Spleen (tissue), 7 donors: ENCODE data around the gene TMEM178B.

Experiments used
- POLR2A ChIP-seq, 3 donors: fragments of 450-650 bp; IDR thresholded peaks; one replicate each; pipeline ENCODE4 v1.5.1; 2017; ENCODE audit warnings: antibody characterized with exemption in 3 of 3, mild to moderate bottlenecking in 1 of 3
- POLR2AphosphoS5 ChIP-seq, 3 donors: sonication (generic); formaldehyde crosslinking; IDR thresholded peaks; one replicate each; pipeline ENCODE4 v1.5.1; 2017; ENCODE audit warnings: antibody characterized with exemption in 3 of 3
- TF ChIP-seq, protein P1 (sequence below), 11 experiments: fragments of 200-600 bp in 7 of 11; fragments of 450-650 bp in 4 of 11; sonication (generic) in 4 of 11; IDR thresholded peaks in 8 of 11; conservative IDR thresholded peaks in 3 of 11; 1 replicate in 7 of 11; 2 replicates in 4 of 11; pipeline versions ENCODE4 v1.4.0 to v1.8.0; 2016 to 2021; ENCODE audit warnings: antibody characterized with exemption in 11 of 11, inconsistent platforms in 4 of 11, mild to moderate bottlenecking in 1 of 11
- donor health status: DM: no; HTN: no; CAD: no; lungs with moderate emphysema.
- donor health status: DM: no; HTN: no; CAD: no.
- donor health status: DM: no; HTN: no; CAD: no.

DNA sequence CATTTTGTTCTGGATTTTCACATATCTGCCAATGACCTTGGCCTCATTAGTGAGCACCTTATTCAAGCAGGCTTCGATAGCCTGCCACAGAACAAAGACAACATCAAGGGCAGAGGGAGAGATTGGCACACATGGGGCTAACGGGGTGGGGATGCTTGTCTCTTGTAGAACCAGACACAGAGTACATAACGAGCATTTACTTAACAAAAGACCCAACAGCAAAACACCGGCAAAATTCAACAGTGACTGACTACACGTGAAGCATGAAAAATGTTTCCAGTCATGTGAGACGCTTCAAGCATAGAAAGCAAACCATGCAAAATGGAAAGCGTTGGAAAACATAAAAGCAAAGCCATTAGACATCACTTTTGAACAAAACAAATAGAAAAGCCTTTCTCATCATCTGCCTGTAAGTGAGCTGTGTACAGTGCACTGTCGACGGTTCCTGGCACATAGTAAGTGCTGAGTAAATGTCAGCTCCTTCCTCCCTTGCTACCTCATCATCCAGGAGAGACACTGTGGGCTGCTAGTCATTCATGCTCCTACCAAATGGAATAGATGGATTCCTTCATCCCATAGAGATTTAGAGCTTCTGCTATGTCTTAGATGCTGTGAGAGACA lies 342.9 kb downstream of the TMEM178B start:
- TF ChIP-seq, protein P1, sequence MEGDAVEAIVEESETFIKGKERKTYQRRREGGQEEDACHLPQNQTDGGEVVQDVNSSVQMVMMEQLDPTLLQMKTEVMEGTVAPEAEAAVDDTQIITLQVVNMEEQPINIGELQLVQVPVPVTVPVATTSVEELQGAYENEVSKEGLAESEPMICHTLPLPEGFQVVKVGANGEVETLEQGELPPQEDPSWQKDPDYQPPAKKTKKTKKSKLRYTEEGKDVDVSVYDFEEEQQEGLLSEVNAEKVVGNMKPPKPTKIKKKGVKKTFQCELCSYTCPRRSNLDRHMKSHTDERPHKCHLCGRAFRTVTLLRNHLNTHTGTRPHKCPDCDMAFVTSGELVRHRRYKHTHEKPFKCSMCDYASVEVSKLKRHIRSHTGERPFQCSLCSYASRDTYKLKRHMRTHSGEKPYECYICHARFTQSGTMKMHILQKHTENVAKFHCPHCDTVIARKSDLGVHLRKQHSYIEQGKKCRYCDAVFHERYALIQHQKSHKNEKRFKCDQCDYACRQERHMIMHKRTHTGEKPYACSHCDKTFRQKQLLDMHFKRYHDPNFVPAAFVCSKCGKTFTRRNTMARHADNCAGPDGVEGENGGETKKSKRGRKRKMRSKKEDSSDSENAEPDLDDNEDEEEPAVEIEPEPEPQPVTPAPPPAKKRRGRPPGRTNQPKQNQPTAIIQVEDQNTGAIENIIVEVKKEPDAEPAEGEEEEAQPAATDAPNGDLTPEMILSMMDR (IDR thresholded peaks at IDR 0.05 in 8 of 11, conservative IDR thresholded peaks at IDR 0.05 in 3 of 11): no peak
- TF ChIP-seq POLR2A (IDR thresholded peaks at IDR 0.05): no peak
- TF ChIP-seq POLR2AphosphoS5 (IDR thresholded peaks at IDR 0.05): no peak
